Trophoblast cell (in vitro differentiated cells and primary cell): Measurements from ENCODE around the gene CA4.
"Not testable (repeated sequence)": the region's sequence is repeated elsewhere in the genome, so short reads cannot be mapped to it uniquely, and the experiment has no call there.

Source experiments
- DNase-seq, 2 donors: peaks; one replicate each; pipeline ENCODE4 v3.0.0-alpha.2; 2016
- H2AFZ ChIP-seq: 2 replicates; pipeline ENCODE4 v1.6.1; 2013; ENCODE audit warnings: low read length, moderate library complexity, mild to moderate bottlenecking; ENCODE audit not compliant: insufficient read depth, poor library complexity
- H2AK5ac ChIP-seq: 2 replicates; pipeline ENCODE4 v1.6.1; 2013; ENCODE audit warnings: mild to moderate bottlenecking, low read length
- H2BK120ac ChIP-seq: 2 replicates; pipeline ENCODE4 v1.6.1; 2013; ENCODE audit warnings: low read length, mild to moderate bottlenecking, moderate library complexity; ENCODE audit not compliant: insufficient read depth, poor library complexity
- H2BK12ac ChIP-seq: 2 replicates; pipeline ENCODE4 v1.6.1; 2013; ENCODE audit warnings: mild to moderate bottlenecking, low read length, moderate library complexity
- H2BK5ac ChIP-seq: 2 replicates; pipeline ENCODE4 v1.6.1; 2013; ENCODE audit warnings: low read length, low read depth, moderate library complexity, mild to moderate bottlenecking; ENCODE audit not compliant: poor library complexity
- H3K14ac ChIP-seq: 2 replicates; pipeline ENCODE4 v1.6.1; 2013; ENCODE audit warnings: mild to moderate bottlenecking, low read length
- H3K18ac ChIP-seq: 2 replicates; pipeline ENCODE4 v1.6.1; 2013; ENCODE audit warnings: mild to moderate bottlenecking, low read length
- H3K23ac ChIP-seq: 2 replicates; pipeline ENCODE4 v1.6.1; 2013; ENCODE audit warnings: low read length
- H3K27ac ChIP-seq: 2 replicates; pipeline ENCODE4 v1.5.1; 2013; ENCODE audit warnings: low read depth, mild to moderate bottlenecking, inconsistent platforms, low read length, moderate library complexity
- H3K27me3 ChIP-seq: 2 replicates; pipeline ENCODE4 v1.6.1; 2013; ENCODE audit warnings: inconsistent platforms, mild to moderate bottlenecking, low read length, moderate library complexity; ENCODE audit not compliant: insufficient read depth
- H3K36me3 ChIP-seq, 2 experiments: 1 replicate in 1 of 2; 2 replicates in 1 of 2; pipeline ENCODE4 v1.6.1; 2013; ENCODE audit warnings: low read length in 2 of 2, mild to moderate bottlenecking in 2 of 2, moderate library complexity in 1 of 2; ENCODE audit not compliant: insufficient read depth in 2 of 2, control insufficient read depth in 1 of 2
- H3K4ac ChIP-seq: 2 replicates; pipeline ENCODE4 v1.6.1; 2013; ENCODE audit warnings: low read depth, mild to moderate bottlenecking, low read length, moderate library complexity
- H3K4me1 ChIP-seq, 2 experiments: 1 replicate in 1 of 2; 2 replicates in 1 of 2; pipeline ENCODE4 v1.6.1; 2013; ENCODE audit warnings: low read length in 2 of 2, mild to moderate bottlenecking in 2 of 2, moderate library complexity in 1 of 2; ENCODE audit not compliant: insufficient read depth in 2 of 2, control insufficient read depth in 1 of 2
- H3K4me2 ChIP-seq: 2 replicates; pipeline ENCODE4 v1.6.1; 2013; ENCODE audit warnings: inconsistent platforms, mild to moderate bottlenecking, low read length, moderate library complexity
- H3K4me3 ChIP-seq: 2 replicates; pipeline ENCODE4 v1.5.1; 2013; ENCODE audit warnings: mild to moderate bottlenecking, low read depth, low read length, inconsistent platforms
- H3K79me1 ChIP-seq: one replicate; pipeline ENCODE4 v1.6.1; 2013; ENCODE audit warnings: low read length
- H3K79me2 ChIP-seq: 2 replicates; pipeline ENCODE4 v1.6.1; 2013; ENCODE audit warnings: low read length, mild to moderate bottlenecking; ENCODE audit not compliant: control insufficient read depth, insufficient read depth, poor library complexity
- H3K9ac ChIP-seq: 2 replicates; pipeline ENCODE4 v1.6.1; 2013; ENCODE audit warnings: mild to moderate bottlenecking, low read length
- H3K9me3 ChIP-seq: 2 replicates; pipeline ENCODE4 v1.6.1; 2013; ENCODE audit warnings: low read depth, mild to moderate bottlenecking, control low read depth, inconsistent platforms, low read length; ENCODE audit not compliant: insufficient read depth
- H4K12ac ChIP-seq: 2 replicates; pipeline ENCODE4 v1.6.1; 2013; ENCODE audit warnings: low read depth, mild to moderate bottlenecking, low read length, moderate library complexity
- H4K8ac ChIP-seq: 2 replicates; pipeline ENCODE4 v1.6.1; 2013; ENCODE audit warnings: low read depth, mild to moderate bottlenecking, low read length, moderate library complexity
- H4K91ac ChIP-seq: one replicate; pipeline ENCODE4 v1.6.1; 2013; ENCODE audit warnings: low read depth, mild to moderate bottlenecking, low read length, moderate library complexity
- WGBS: extraction: QIAGEN DNeasy Blood & Tissue Kit; methylation state at CpG from one replicate; pipeline ENCODE4 v1.1.7; 2013; ENCODE audit warnings: missing lambda C conversion rate; ENCODE audit not compliant: insufficient read length, insufficient coverage; ENCODE audit errors: extremely low coverage; 5-methylcytosine and 5-hydroxymethylcytosine counted together

Gene CA4

GRCh38 chr17:60108712-60109111, 41.1 kb upstream of the CA4 start:
- Histone ChIP-seq H3K4me1 (peaks cover 0 to 2% of the 10 kb centered on the region in 2 experiments), H3K79me1 (no peaks in the 10 kb centered on the region), H3K14ac (no peak overlapping the region), H2BK5ac (no peak overlapping the region), H2BK12ac (no peak overlapping the region), H3K27ac (no peak overlapping the region), H3K18ac (no peak overlapping the region), H3K79me2 (no peaks in the 10 kb centered on the region), H4K8ac (no peak overlapping the region), H3K9ac (no peak overlapping the region), H3K4me2 (no peak overlapping the region), H3K36me3 (no peaks in the 10 kb centered on the region), H3K4me3 (no peak overlapping the region), H3K9me3 (no peaks in the 10 kb centered on the region), H3K27me3 (no peaks in the 10 kb centered on the region), H2BK120ac (no peak overlapping the region), H3K4ac (no peak overlapping the region), H3K23ac (no peak overlapping the region), H4K91ac (no peak overlapping the region), H2AFZ (no peak overlapping the region), H4K12ac (no peak overlapping the region), H2AK5ac (no peak overlapping the region)
- WGBS: no CpG with 5 or more reads among the region's 4 CpGs
- DNase-seq: no peak

GRCh38 chr17:60109161-60109560, 40.6 kb upstream of the CA4 start:
- Histone ChIP-seq H3K18ac (no peak overlapping the region), H3K4me1 (peaks cover 0 to 2% of the 10 kb centered on the region in 2 experiments), H3K36me3 (no peaks in the 10 kb centered on the region), H3K79me1 (no peaks in the 10 kb centered on the region), H3K4me3 (no peak overlapping the region), H3K27me3 (no peaks in the 10 kb centered on the region), H3K9me3 (no peaks in the 10 kb centered on the region), H4K12ac (no peak overlapping the region), H2BK120ac (no peak overlapping the region), H3K14ac (no peak overlapping the region), H3K4me2 (no peak overlapping the region), H3K79me2 (no peaks in the 10 kb centered on the region), H4K8ac (no peak overlapping the region), H4K91ac (no peak overlapping the region), H2BK5ac (no peak overlapping the region), H3K23ac (no peak overlapping the region), H2AFZ (no peak overlapping the region), H2BK12ac (no peak overlapping the region), H3K27ac (no peak overlapping the region), H3K9ac (no peak overlapping the region), H3K4ac (no peak overlapping the region), H2AK5ac (no peak overlapping the region)
- DNase-seq: no peak
- WGBS: no CpG with 5 or more reads among the region's 1 CpG

GRCh38 chr17:60110586-60110985, 39.2 kb upstream of the CA4 start:
- H4K8ac ChIP-seq: no peak overlapping the region
- peaks cover 0 to 2% of the 10 kb centered on the region in 2 experiments for H3K4me1 ChIP-seq
- no peak overlapping the region for H3K9ac ChIP-seq
- no peak overlapping the region for H3K27ac ChIP-seq
- H2BK5ac ChIP-seq: no peak overlapping the region
- H3K23ac ChIP-seq: no peak overlapping the region
- no peaks in the 10 kb centered on the region for H3K79me1 ChIP-seq
- H2AFZ ChIP-seq: no peak overlapping the region
- WGBS: no CpG with 5 or more reads among the region's 3 CpGs
- H2BK120ac ChIP-seq: no peak overlapping the region
- H3K4me3 ChIP-seq: no peak overlapping the region
- H3K36me3 ChIP-seq: no peaks in the 10 kb centered on the region
- no peak overlapping the region for H4K12ac ChIP-seq
- H2AK5ac ChIP-seq: no peak overlapping the region
- H3K4me2 ChIP-seq: no peak overlapping the region
- H3K9me3 ChIP-seq: no peaks in the 10 kb centered on the region
- no peak overlapping the region for H3K14ac ChIP-seq
- H3K4ac ChIP-seq: no peak overlapping the region
- H3K27me3 ChIP-seq: no peaks in the 10 kb centered on the region
- H4K91ac ChIP-seq: no peak overlapping the region
- no peak overlapping the region for H3K18ac ChIP-seq
- no peaks in the 10 kb centered on the region for H3K79me2 ChIP-seq
- DNase-seq: no peak
- no peak overlapping the region for H2BK12ac ChIP-seq

GRCh38 chr17:60111661-60112060, 38.1 kb upstream of the CA4 start:
- no CpG with 5 or more reads among the region's 5 CpGs for WGBS
- not testable (repeated sequence) for H3K27me3 ChIP-seq, H3K27ac ChIP-seq, H3K9ac ChIP-seq, H2AK5ac ChIP-seq, H2BK12ac ChIP-seq, H4K91ac ChIP-seq, H4K8ac ChIP-seq, H3K4me1 ChIP-seq, H3K9me3 ChIP-seq, H2AFZ ChIP-seq, H4K12ac ChIP-seq, H2BK120ac ChIP-seq, H3K23ac ChIP-seq, H3K36me3 ChIP-seq, H3K79me1 ChIP-seq, DNase-seq, H3K18ac ChIP-seq, H3K14ac ChIP-seq, H3K4me2 ChIP-seq, H2BK5ac ChIP-seq, H3K79me2 ChIP-seq, H3K4me3 ChIP-seq, H3K4ac ChIP-seq
